Measurements from ENCODE around the gene RBMS1. TPM values are rescaled to one million over a fixed set of nuclear protein-coding genes. Genes with fewer than 3 reads are reported as not detected.

RBMS1 gene
- total and polyA plus RNA-seq, 4 experiments from 2014 or later, result 101 to 131 (median 112) TPM

DNA sequence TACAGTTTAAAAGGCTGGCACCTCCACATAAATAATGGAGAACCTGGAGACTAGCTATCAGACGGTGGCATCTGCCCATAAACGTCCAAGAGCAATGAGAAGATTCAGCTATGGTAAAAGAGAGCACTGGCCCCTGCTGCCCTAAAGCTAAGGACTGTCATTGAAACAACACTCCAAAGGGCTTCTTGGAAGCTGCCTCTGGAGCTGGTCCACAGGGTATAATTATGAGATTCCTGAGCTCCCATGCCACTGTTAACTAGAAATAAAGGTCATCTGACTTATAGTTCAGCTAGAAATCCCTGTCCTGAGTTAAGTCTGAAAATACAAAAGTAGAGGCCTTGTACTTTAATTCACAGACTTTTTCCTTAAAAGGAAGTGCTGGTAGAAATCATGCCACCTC is 39.9 kb upstream of the RBMS1 start:
- peaks cover 0 to 5% (median under 1%) of the 10 kb centered on the region in 4 donors for H3K4me1 Mint-ChIP-seq
- no peak for DNase-seq

DNA sequence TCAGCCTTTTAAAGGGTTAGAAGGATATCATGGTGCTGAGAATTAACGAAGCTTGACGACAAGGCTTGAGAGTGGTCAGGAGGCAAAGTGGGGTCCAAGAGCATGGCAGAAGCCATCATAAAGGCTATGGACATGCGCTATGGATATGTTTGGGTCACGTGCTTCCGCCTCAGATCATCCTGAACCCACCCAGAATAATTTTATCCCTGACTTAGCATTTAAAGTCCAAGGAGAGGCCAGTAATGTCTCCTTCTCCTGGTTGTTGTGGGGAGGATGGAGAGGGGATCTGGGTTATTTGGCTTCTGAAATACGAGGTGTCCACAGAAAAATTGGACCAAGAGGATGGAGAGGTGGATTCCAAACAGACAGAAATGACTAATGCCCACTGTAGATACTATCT is 38.8 kb upstream of the RBMS1 start:
- Mint-ChIP-seq H3K9me3 (no peaks in the 10 kb centered on the region), H3K4me1 (peaks cover 0 to 5% (median under 1%) of the 10 kb centered on the region in 4 donors), H3K27ac (no peak overlapping the region), H3K27me3 (no peaks in the 10 kb centered on the region), H3K36me3 (no peaks in the 10 kb centered on the region), H3K4me3 (no peak overlapping the region)
- Histone ChIP-seq H3K27me3 (ENCODE audit: insufficient read depth, low read length) (no peaks in the 10 kb centered on the region), H3K4me3 (ENCODE audit: low read length in 2 of 2) (no peak overlapping the region), H3K4me1 (ENCODE audit: insufficient read depth, low read length) (no peaks in the 10 kb centered on the region), H3K27ac (ENCODE audit: low read depth, low read length) (no peak overlapping the region), H3K36me3 (ENCODE audit: insufficient read depth, low read length) (no peaks in the 10 kb centered on the region), H3K9me3 (ENCODE audit: control insufficient read depth in 1 of 2, low read length in 2 of 2) (no peaks in the 10 kb centered on the region)
- intact Hi-C loops (cut with micrococcal nuclease), result no loop called here
- DNase-seq, result no peak
- CTCF ChIA-PET (ENCODE audit: partially characterized antibody), result no interaction called here
- POLR2A ChIA-PET (ENCODE audit: partially characterized antibody), result no interaction called here

More for the DNA sequence above, 39.9 kb upstream of the RBMS1 start:
- H3K27me3 ChIP-seq (ENCODE audit: insufficient read depth, low read length), result no peaks in the 10 kb centered on the region
- ChIA-PET CTCF (ENCODE audit: partially characterized antibody) (no interaction called here), POLR2A (ENCODE audit: partially characterized antibody) (no interaction called here)
- no peak overlapping the region for H3K4me3 ChIP-seq (ENCODE audit: low read length in 2 of 2)
- no peaks in the 10 kb centered on the region for H3K27me3 Mint-ChIP-seq
- no peaks in the 10 kb centered on the region for H3K9me3 ChIP-seq (ENCODE audit: control insufficient read depth in 1 of 2, low read length in 2 of 2)
- H3K4me1 ChIP-seq (ENCODE audit: insufficient read depth, low read length), result no peaks in the 10 kb centered on the region
- no peak overlapping the region for H3K4me3 Mint-ChIP-seq
- no peaks in the 10 kb centered on the region for H3K9me3 Mint-ChIP-seq
- intact Hi-C loops (cut with micrococcal nuclease), result no loop called here
- no peaks in the 10 kb centered on the region for H3K36me3 ChIP-seq (ENCODE audit: insufficient read depth, low read length)
- H3K36me3 Mint-ChIP-seq, result no peaks in the 10 kb centered on the region
- H3K27ac Mint-ChIP-seq, result no peak overlapping the region
- no peak overlapping the region for H3K27ac ChIP-seq (ENCODE audit: low read depth, low read length)

DNA sequence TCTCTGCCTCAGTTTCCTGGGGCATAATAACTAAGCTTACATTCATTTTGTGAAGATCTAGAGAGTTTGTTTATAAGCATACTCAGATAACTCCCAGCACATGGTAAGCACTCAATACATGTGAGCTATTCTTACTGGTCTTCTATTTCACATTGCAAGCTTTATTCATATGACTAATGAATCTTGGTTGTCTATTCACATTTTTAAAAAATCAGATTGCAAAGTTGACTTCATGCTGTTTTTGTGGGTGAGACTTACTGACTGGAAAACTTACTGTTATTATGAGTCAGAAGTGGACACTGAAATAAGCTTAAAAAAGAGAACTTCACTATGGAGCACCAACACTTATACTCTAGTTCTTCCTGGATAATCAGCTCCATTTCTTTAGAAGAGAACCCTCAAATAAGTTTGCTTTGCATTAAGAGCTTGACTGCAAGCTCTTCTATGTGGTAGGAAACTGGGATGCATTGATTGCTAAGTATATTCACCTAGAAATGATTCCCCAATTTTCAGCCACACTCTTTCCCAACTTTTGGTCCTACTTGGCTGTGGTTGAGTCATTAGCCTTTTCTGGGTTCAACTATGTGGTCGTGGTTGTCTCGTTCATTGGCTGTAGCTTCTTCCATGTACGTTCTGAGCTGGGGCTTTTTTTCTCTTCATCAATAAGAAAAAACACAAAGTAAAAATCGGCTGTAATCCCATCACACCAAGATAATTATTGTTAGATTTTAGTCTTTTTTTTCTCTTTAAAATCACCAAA is 29.5 kb upstream of the RBMS1 start:
- peak overlapping the region in 1 of 7 donors; percentile 14 for H3K27ac Mint-ChIP-seq
- CTCF ChIA-PET (ENCODE audit: partially characterized antibody), result no interaction called here
- H3K9me3 ChIP-seq (ENCODE audit: control insufficient read depth in 1 of 2, low read length in 2 of 2), result no peaks in the 10 kb centered on the region

DNA sequence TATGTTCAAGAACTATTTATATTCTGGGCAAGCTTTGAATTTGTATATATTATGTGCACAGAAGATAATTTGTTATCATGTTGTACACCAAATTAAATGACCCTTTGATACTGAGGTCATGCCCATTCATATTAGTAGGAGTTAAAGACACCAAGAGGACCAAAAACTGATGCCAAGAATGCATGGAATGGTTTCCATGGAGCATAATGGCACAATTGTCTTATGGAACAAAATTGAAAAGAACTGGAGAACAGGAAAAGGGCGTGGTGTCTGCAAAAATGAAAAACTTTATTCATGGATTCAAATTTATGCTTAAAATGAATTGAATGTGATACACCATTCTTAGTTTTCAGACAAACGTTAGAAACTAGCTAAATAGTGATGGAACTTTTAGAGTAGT is 24.1 kb upstream of the RBMS1 start:
- no peak overlapping the region for H3K27ac Mint-ChIP-seq
- CTCF ChIA-PET (ENCODE audit: partially characterized antibody), result no interaction called here

More for the DNA sequence above, 29.5 kb upstream of the RBMS1 start:
- no peak overlapping the region for H3K27ac ChIP-seq (ENCODE audit: low read depth, low read length)
- Mint-ChIP-seq H3K4me1 (peaks cover 0 to 4% (median 0%) of the 10 kb centered on the region in 4 donors), H3K4me3 (no peak overlapping the region), H3K36me3 (no peaks in the 10 kb centered on the region), H3K9me3 (peaks cover 0 to 7% (median 0%) of the 10 kb centered on the region in 8 donors), H3K27me3 (no peaks in the 10 kb centered on the region)
- H3K36me3 ChIP-seq (ENCODE audit: insufficient read depth, low read length), result no peaks in the 10 kb centered on the region
- intact Hi-C loops (cut with micrococcal nuclease), result no loop called here
- POLR2A ChIA-PET (ENCODE audit: partially characterized antibody), result no interaction called here
- H3K4me1 ChIP-seq (ENCODE audit: insufficient read depth, low read length), result no peaks in the 10 kb centered on the region
- H3K4me3 ChIP-seq (ENCODE audit: low read length in 2 of 2), result no peak overlapping the region
- no peak for DNase-seq
- no peaks in the 10 kb centered on the region for H3K27me3 ChIP-seq (ENCODE audit: insufficient read depth, low read length)

DNA sequence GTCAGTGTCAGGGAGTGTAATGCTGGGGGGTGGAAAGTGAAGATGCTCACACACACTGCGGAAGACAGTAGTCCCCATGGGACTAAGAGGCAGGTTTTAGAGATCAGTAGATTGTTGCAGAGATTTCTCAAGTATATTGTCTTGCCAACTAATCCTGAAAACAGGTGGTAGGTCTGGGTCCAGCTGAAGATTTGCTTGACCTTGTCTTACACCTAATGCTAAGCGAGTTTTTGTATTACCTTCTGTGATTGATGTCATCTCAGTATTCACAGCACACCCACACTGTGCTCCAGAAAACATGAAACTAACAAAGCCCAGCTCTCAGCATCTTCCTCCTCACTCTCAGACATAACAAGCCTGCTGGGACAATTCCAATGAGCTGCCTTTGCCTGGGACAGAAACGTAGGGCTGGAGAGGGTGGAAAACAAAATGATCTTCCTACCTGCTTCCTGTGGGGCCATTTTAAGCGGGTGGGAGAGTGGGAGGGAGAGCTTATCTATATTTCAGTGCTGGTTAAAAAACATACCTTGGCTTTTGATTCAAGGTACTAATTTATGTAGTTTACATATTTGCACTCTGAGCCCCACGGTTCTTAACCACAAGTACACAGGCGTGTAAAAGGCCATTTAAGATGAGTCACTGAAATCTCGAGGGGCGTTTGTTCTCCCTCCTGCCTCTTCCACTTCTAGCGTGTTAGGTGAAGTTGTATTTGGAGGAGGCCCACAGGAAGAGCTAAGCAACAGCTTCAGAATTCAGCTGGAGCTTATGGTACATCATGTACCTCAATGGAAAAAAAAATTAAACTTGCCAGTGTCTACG is 23.1 kb upstream of the RBMS1 start:
- Mint-ChIP-seq H3K4me1 (peaks cover 14 to 33% (median 25%) of the 10 kb centered on the region in 4 donors), H3K36me3 (no peaks in the 10 kb centered on the region), H3K27me3 (no peaks in the 10 kb centered on the region), H3K27ac (peak overlapping the region in 2 of 7 donors; percentile 0 to 43), H3K4me3 (peak overlapping the region in 5 of 8 donors; percentile 9 to 53 (median 27)), H3K9me3 (no peaks in the 10 kb centered on the region)
- Histone ChIP-seq H3K4me1 (ENCODE audit: insufficient read depth, low read length) (peaks cover 10% of the 10 kb centered on the region), H3K36me3 (ENCODE audit: insufficient read depth, low read length) (no peaks in the 10 kb centered on the region), H3K4me3 (ENCODE audit: low read length in 2 of 2) (no peak overlapping the region), H3K9me3 (ENCODE audit: control insufficient read depth in 1 of 2, low read length in 2 of 2) (no peaks in the 10 kb centered on the region), H3K27ac (ENCODE audit: low read depth, low read length) (no peak overlapping the region), H3K27me3 (ENCODE audit: insufficient read depth, low read length) (no peaks in the 10 kb centered on the region)
- intact Hi-C loops (cut with micrococcal nuclease), result no loop called here
- ChIA-PET POLR2A (ENCODE audit: partially characterized antibody) (no interaction called here), CTCF (ENCODE audit: partially characterized antibody) (interaction anchor here (0.7 to 2.0 kb wide), 2 partner anchors 11 to 87 kb away, joined by 3 to 5 read pairs; no protein-coding TSS in a partner anchor)
- DNase-seq, result peak in 1 of 5 donors; percentile 37

More for the DNA sequence above, 24.1 kb upstream of the RBMS1 start:
- Mint-ChIP-seq H3K27me3 (no peaks in the 10 kb centered on the region), H3K4me1 (peaks cover 14 to 29% (median 25%) of the 10 kb centered on the region in 4 donors), H3K9me3 (no peaks in the 10 kb centered on the region), H3K4me3 (no peak overlapping the region), H3K36me3 (no peaks in the 10 kb centered on the region)
- intact Hi-C loops (cut with micrococcal nuclease), result no loop called here
- H3K36me3 ChIP-seq (ENCODE audit: insufficient read depth, low read length), result no peaks in the 10 kb centered on the region
- no peak for DNase-seq
- POLR2A ChIA-PET (ENCODE audit: partially characterized antibody), result no interaction called here
- H3K4me3 ChIP-seq (ENCODE audit: low read length in 2 of 2), result no peak overlapping the region
- H3K27me3 ChIP-seq (ENCODE audit: insufficient read depth, low read length), result no peaks in the 10 kb centered on the region
- H3K27ac ChIP-seq (ENCODE audit: low read depth, low read length), result no peak overlapping the region
- H3K9me3 ChIP-seq (ENCODE audit: control insufficient read depth in 1 of 2, low read length in 2 of 2), result no peaks in the 10 kb centered on the region
- peaks cover 10% of the 10 kb centered on the region for H3K4me1 ChIP-seq (ENCODE audit: insufficient read depth, low read length)

DNA sequence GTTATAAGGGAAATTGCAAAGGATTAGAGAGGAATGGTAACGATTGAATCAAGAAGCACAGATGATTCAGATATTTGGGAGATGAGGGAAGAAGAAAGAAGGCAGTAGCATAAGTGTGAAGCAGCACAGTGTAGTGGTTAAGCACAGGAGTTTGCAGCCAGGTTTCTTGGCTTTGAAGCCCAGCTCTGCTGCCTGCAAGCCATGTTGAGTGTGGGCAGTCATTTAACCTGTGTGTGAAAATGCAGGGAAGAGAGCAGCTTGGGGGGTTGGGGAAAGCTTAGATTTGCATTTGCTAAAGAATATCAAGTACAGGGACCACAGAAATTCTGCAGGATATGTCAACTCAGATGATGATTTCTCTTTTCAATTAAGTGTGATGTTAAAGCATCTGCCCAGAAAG is 21.5 kb upstream of the RBMS1 start:
- Histone ChIP-seq H3K27ac (ENCODE audit: low read depth, low read length) (no peak overlapping the region), H3K4me1 (ENCODE audit: insufficient read depth, low read length) (peaks cover 10% of the 10 kb centered on the region), H3K9me3 (ENCODE audit: control insufficient read depth in 1 of 2, low read length in 2 of 2) (no peaks in the 10 kb centered on the region), H3K4me3 (ENCODE audit: low read length in 2 of 2) (no peak overlapping the region), H3K27me3 (ENCODE audit: insufficient read depth, low read length) (no peaks in the 10 kb centered on the region), H3K36me3 (ENCODE audit: insufficient read depth, low read length) (no peaks in the 10 kb centered on the region)
- no peak for DNase-seq
- no peaks in the 10 kb centered on the region for H3K27me3 Mint-ChIP-seq
- ChIA-PET CTCF (ENCODE audit: partially characterized antibody) (interaction anchor here (0.7 to 2.0 kb wide), 2 partner anchors 86 to 653 kb away, joined by 3 to 5 read pairs; no protein-coding TSS in a partner anchor), POLR2A (ENCODE audit: partially characterized antibody) (no interaction called here)
- H3K9me3 Mint-ChIP-seq, result no peaks in the 10 kb centered on the region
- H3K4me1 Mint-ChIP-seq, result peaks cover 14 to 33% (median 25%) of the 10 kb centered on the region in 4 donors
- intact Hi-C loops (cut with micrococcal nuclease), result no loop called here
- no peaks in the 10 kb centered on the region for H3K36me3 Mint-ChIP-seq
- no peak overlapping the region for H3K27ac Mint-ChIP-seq
- H3K4me3 Mint-ChIP-seq, result no peak overlapping the region

DNA sequence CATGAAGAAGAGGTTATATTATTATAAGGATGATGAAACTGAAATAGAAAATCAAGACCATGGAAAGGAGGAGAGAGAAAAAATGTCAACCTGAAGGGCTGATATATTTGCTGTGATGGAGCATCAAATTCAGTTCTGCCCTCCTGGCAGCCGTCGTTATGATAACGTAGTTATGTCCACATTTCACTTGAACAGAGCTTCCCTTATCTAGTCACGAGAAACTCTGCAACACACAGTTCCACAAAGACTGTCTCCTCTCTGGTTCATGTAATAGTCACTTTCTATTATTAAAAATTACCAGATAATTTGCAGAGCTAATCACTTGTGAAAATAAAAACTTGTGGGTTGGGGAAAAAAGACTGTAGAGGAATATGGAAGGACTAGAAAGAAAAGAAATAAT is 19.5 kb upstream of the RBMS1 start:
- Mint-ChIP-seq H3K9me3 (no peaks in the 10 kb centered on the region), H3K4me3 (no peak overlapping the region), H3K4me1 (peaks cover 14 to 30% (median 28%) of the 10 kb centered on the region in 4 donors), H3K27ac (no peak overlapping the region), H3K27me3 (no peaks in the 10 kb centered on the region), H3K36me3 (no peaks in the 10 kb centered on the region)
- no peak for DNase-seq
- ChIA-PET CTCF (ENCODE audit: partially characterized antibody) (no interaction called here), POLR2A (ENCODE audit: partially characterized antibody) (no interaction called here)
- H3K27me3 ChIP-seq (ENCODE audit: insufficient read depth, low read length), result no peaks in the 10 kb centered on the region
- no peaks in the 10 kb centered on the region for H3K9me3 ChIP-seq (ENCODE audit: control insufficient read depth in 1 of 2, low read length in 2 of 2)
- no peaks in the 10 kb centered on the region for H3K36me3 ChIP-seq (ENCODE audit: insufficient read depth, low read length)
- peaks cover 10% of the 10 kb centered on the region for H3K4me1 ChIP-seq (ENCODE audit: insufficient read depth, low read length)
- intact Hi-C loops (cut with micrococcal nuclease), result no loop called here
- no peak overlapping the region for H3K27ac ChIP-seq (ENCODE audit: low read depth, low read length)
- no peak overlapping the region for H3K4me3 ChIP-seq (ENCODE audit: low read length in 2 of 2)
